ENCODE results near the gene IDH2. TPM values are rescaled to one million over a fixed set of nuclear protein-coding genes. Genes with fewer than 3 reads are reported as not detected.

Gene IDH2
- total RNA-seq, 2 experiments from 2014 or later, result 38.0 to 38.2 TPM

GRCh38 chr15:90049030-90049429 is 53.2 kb downstream of the IDH2 start:
- DNase-seq (no peak), ATAC-seq (ENCODE audit: poor library complexity) (no peak)
- H3K27me3 Mint-ChIP-seq, result no peaks in the 10 kb centered on the region
- no peaks in the 10 kb centered on the region for H3K9me3 Mint-ChIP-seq
- H3K4me1 Mint-ChIP-seq (ENCODE audit: low read depth), result peaks cover 21% of the 10 kb centered on the region
- ChIA-PET CTCF (no interaction called here), POLR2A (no interaction called here)
- H3K36me3 Mint-ChIP-seq (ENCODE audit: low read depth), result no peaks in the 10 kb centered on the region
- intact Hi-C loops (cut with DNase I, micrococcal nuclease), result no loop called here
- H3K36me3 ChIP-seq (ENCODE audit: insufficient read depth, low read length), result peaks cover 10% of the 10 kb centered on the region
- H3K9me3 ChIP-seq (ENCODE audit: control insufficient read depth in 1 of 2, insufficient read depth in 1 of 2, low read length in 2 of 2), result no peaks in the 10 kb centered on the region
- H3K4me3 ChIP-seq (ENCODE audit: low read length), result no peak overlapping the region
- H3K27me3 ChIP-seq (ENCODE audit: control insufficient read depth in 1 of 2, insufficient read depth in 2 of 2, low read length in 2 of 2), result no peaks in the 10 kb centered on the region
- H3K4me3 Mint-ChIP-seq, result no peak overlapping the region
- TF ChIP-seq, protein P1, sequence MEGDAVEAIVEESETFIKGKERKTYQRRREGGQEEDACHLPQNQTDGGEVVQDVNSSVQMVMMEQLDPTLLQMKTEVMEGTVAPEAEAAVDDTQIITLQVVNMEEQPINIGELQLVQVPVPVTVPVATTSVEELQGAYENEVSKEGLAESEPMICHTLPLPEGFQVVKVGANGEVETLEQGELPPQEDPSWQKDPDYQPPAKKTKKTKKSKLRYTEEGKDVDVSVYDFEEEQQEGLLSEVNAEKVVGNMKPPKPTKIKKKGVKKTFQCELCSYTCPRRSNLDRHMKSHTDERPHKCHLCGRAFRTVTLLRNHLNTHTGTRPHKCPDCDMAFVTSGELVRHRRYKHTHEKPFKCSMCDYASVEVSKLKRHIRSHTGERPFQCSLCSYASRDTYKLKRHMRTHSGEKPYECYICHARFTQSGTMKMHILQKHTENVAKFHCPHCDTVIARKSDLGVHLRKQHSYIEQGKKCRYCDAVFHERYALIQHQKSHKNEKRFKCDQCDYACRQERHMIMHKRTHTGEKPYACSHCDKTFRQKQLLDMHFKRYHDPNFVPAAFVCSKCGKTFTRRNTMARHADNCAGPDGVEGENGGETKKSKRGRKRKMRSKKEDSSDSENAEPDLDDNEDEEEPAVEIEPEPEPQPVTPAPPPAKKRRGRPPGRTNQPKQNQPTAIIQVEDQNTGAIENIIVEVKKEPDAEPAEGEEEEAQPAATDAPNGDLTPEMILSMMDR (IDR thresholded peaks at IDR 0.05), result no peak
- peaks cover 15% of the 10 kb centered on the region for H3K4me1 ChIP-seq (ENCODE audit: insufficient read depth, low read length)
- no peak overlapping the region for H3K27ac Mint-ChIP-seq
- H3K27ac ChIP-seq (ENCODE audit: low read depth in 1 of 2, low read length in 2 of 2), result no peak overlapping the region

GRCh38 chr15:90047956-90048575 is 54.2 kb downstream of the IDH2 start:
- peaks cover 17% of the 10 kb centered on the region for H3K4me1 Mint-ChIP-seq (ENCODE audit: low read depth)
- ATAC-seq (ENCODE audit: poor library complexity) (no peak), DNase-seq (no peak)
- H3K9me3 Mint-ChIP-seq, result no peaks in the 10 kb centered on the region
- H3K36me3 ChIP-seq (ENCODE audit: insufficient read depth, low read length), result peaks cover 14% of the 10 kb centered on the region
- CTCF ChIA-PET, result no interaction called here
- POLR2A ChIA-PET, result interaction anchor here (0.5 kb wide), 1 partner anchor 104 kb away, joined by 4 read pairs; no protein-coding TSS in a partner anchor
- TF ChIP-seq, protein P1 (IDR thresholded peaks at IDR 0.05), result no peak
- H3K27ac ChIP-seq (ENCODE audit: low read depth in 1 of 2, low read length in 2 of 2), result no peak overlapping the region
- H3K4me1 ChIP-seq (ENCODE audit: insufficient read depth, low read length), result peaks cover 14% of the 10 kb centered on the region
- H3K36me3 Mint-ChIP-seq (ENCODE audit: low read depth), result no peaks in the 10 kb centered on the region
- no peaks in the 10 kb centered on the region for H3K27me3 Mint-ChIP-seq
- no peaks in the 10 kb centered on the region for H3K9me3 ChIP-seq (ENCODE audit: control insufficient read depth in 1 of 2, insufficient read depth in 1 of 2, low read length in 2 of 2)
- H3K4me3 ChIP-seq (ENCODE audit: low read length), result no peak overlapping the region
- H3K4me3 Mint-ChIP-seq, result no peak overlapping the region
- no peaks in the 10 kb centered on the region for H3K27me3 ChIP-seq (ENCODE audit: control insufficient read depth in 1 of 2, insufficient read depth in 2 of 2, low read length in 2 of 2)
- intact Hi-C loops (cut with DNase I, micrococcal nuclease), result no loop called here
- no peak overlapping the region for H3K27ac Mint-ChIP-seq

DNA sequence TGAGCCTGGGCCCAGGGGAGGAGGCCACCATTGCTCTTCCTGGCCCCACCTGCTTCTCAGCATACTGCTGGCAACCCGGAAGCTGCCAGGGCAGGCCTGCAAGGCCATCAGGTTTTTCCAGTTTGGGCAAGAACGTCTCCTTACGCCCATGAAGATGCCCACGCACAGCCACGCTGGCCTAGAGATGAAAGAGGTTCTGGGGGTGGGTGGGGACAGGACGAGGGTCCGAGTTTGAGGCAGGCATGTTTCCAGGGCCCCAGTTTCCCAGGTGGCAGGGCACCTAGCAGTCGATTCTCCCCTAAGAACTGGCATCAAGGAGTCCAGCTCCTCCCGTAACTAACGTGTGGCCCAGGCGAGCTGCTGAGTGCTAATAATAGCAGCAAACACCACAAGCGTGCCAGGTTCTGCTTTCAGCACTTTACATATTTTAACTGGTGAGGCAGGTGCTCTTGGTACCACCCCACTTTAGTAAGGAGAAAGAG is 55.3 kb downstream of the IDH2 start:
- Histone ChIP-seq H3K36me3 (ENCODE audit: insufficient read depth, low read length) (peaks cover 14% of the 10 kb centered on the region), H3K4me1 (ENCODE audit: insufficient read depth, low read length) (peaks cover 14% of the 10 kb centered on the region), H3K27me3 (ENCODE audit: control insufficient read depth in 1 of 2, insufficient read depth in 2 of 2, low read length in 2 of 2) (no peaks in the 10 kb centered on the region), H3K27ac (ENCODE audit: low read depth in 1 of 2, low read length in 2 of 2) (no peak overlapping the region), H3K9me3 (ENCODE audit: control insufficient read depth in 1 of 2, insufficient read depth in 1 of 2, low read length in 2 of 2) (no peaks in the 10 kb centered on the region), H3K4me3 (ENCODE audit: low read length) (no peak overlapping the region)
- POLR2A ChIA-PET, result no interaction called here
- CTCF ChIA-PET, result no interaction called here
- peaks cover 17% of the 10 kb centered on the region for H3K4me1 Mint-ChIP-seq (ENCODE audit: low read depth)
- intact Hi-C loops (cut with DNase I, micrococcal nuclease), result no loop called here
- TF ChIP-seq, protein P1 (IDR thresholded peaks at IDR 0.05), result no peak
- H3K27ac Mint-ChIP-seq, result no peak overlapping the region
- no peaks in the 10 kb centered on the region for H3K9me3 Mint-ChIP-seq
- ATAC-seq (ENCODE audit: poor library complexity) (no peak), DNase-seq (no peak)
- H3K4me3 Mint-ChIP-seq, result no peak overlapping the region
- H3K36me3 Mint-ChIP-seq (ENCODE audit: low read depth), result no peaks in the 10 kb centered on the region
- H3K27me3 Mint-ChIP-seq, result no peaks in the 10 kb centered on the region
